KBM-7 (cell line): ENCODE data around the gene NPAS1.
"Not testable (repeated sequence)": the region's sequence is repeated elsewhere in the genome, so short reads cannot be mapped to it uniquely, and the experiment has no call there.

ENCODE experiments used
- DNase-seq: peaks from one replicate; pipeline ENCODE4 v3.0.0-alpha.2; 2015
- in situ Hi-C: fragments of 300-500 bp; cut with MboI; formaldehyde crosslinking; loops from 2 replicates; pipeline ENCODE4 v1.14.3; 2020; ENCODE audit warnings: low sequenced_read_pairs, low pct_unique_long_range_greater_than_20kb, mixed read lengths

NPAS1 gene

GRCh38 chr19:47005164-47005641 lies 14.4 kb upstream of the NPAS1 start:
- no peak for DNase-seq
- in situ Hi-C loops, result no loop called here

- in situ Hi-C loops, result no loop called here
- DNase-seq, result peak; percentile 25
Measured at GRCh38 chr19:47005873-47006272, 13.8 kb upstream of the NPAS1 start.

DNA sequence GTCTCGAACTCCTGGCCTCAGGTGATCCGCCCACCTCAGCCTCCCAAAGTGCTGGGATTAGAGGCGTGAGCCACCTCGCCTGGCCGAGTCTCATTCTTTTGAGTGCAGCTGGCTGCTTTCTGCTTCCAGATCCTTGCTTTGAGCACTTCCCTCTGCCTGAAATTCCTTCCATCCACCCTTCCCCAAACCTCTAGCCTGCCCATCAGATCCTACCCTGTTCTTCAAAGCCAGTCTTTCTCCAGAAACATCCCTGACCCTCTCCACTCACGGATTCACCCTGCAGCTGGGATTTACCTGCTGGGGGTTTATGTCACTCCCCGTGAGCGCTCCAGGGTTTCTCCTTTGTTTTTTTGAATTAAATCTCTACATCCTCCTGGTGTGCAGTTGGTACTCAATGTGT lies 13.1 kb upstream of the NPAS1 start:
- DNase-seq, result no peak
- in situ Hi-C loops, result no loop called here

DNA sequence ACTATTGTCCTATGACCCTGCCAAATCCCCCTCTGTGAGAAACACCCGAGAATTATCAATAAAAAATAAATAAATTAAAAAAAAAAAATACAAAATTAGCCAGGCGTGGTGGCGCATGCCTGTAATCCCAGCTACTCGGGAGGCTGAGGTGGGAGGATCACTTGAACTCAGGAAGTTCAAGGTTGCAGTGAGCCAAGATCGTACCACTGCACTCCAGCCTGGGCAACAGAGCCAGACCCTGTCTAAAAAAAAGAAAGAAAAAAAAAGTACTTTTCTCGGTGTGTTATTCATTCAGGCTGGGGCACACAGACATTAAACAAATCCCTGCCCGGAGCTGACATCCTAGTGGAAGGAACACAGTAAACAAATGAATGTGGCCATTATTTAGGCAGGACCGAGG lies 9.1 kb upstream of the NPAS1 start:
- DNase-seq, in situ Hi-C loops: not testable (repeated sequence)

DNA sequence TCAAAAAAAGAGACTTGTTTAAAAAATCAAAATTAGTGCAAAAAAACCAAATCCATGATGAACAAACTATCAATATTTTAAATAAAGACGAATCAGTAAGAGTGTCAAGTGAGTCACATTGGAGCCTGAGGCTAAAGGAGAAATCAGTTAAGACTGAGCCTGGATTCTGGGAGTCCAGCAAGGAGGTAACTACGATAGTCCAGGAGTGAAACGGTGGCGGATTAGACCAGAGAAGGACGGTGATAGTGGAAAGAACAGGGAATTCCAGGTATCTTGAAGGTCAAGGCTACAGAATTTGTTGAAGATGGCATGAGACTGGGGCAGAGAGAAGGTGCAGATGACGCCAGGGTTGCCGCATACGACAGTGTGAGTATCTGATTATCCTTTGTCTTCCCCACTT lies 7.0 kb upstream of the NPAS1 start:
- in situ Hi-C loops, result no loop called here
- DNase-seq, result no peak

- DNase-seq, result peak; percentile 85
- in situ Hi-C loops, result no loop called here
Measured at GRCh38 chr19:47013041-47013517, 6.6 kb upstream of the NPAS1 start.

GRCh38 chr19:47018923-47019322 lies 714 bp upstream of the NPAS1 start:
- DNase-seq, result no peak
- in situ Hi-C loops, result no loop called here

- peak; percentile 17 for DNase-seq
- in situ Hi-C loops, result no loop called here
Measured at GRCh38 chr19:47020132-47020805, 632 bp downstream of the NPAS1 start.

- no peak for DNase-seq
- in situ Hi-C loops, result no loop called here
Measured at GRCh38 chr19:47020992-47021496, 1.4 kb downstream of the NPAS1 start.

DNA sequence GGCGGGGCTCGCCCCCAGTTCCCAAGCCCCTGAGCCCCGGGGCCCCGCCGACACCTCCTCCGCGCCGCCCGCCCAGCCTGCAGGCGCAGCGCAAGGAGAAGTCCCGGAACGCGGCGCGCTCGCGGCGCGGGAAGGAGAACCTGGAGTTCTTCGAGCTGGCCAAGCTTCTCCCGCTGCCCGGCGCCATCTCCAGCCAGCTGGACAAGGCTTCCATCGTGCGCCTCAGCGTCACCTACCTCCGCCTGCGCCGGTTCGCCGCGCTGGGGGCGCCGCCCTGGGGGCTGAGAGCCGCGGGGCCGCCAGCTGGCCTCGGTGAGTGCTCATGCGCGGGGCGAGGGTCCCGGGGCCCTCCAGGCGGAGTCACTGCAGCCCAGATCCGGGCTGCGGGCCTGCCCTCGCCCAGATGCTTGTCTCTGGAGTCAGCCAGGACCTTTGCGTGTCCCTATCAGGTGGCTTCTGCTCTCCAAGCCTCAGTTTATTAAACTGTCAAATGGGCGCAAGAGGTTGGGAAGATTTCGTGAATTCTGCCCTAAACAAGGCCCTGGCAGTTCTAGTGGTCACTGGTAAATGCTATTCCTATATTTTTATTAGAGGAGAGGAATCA lies 2.0 kb downstream of the NPAS1 start:
- in situ Hi-C loops, result no loop called here
- DNase-seq, result no peak

GRCh38 chr19:47022140-47022536 lies 2.5 kb downstream of the NPAS1 start:
- no peak for DNase-seq
- in situ Hi-C loops, result no loop called here

DNA sequence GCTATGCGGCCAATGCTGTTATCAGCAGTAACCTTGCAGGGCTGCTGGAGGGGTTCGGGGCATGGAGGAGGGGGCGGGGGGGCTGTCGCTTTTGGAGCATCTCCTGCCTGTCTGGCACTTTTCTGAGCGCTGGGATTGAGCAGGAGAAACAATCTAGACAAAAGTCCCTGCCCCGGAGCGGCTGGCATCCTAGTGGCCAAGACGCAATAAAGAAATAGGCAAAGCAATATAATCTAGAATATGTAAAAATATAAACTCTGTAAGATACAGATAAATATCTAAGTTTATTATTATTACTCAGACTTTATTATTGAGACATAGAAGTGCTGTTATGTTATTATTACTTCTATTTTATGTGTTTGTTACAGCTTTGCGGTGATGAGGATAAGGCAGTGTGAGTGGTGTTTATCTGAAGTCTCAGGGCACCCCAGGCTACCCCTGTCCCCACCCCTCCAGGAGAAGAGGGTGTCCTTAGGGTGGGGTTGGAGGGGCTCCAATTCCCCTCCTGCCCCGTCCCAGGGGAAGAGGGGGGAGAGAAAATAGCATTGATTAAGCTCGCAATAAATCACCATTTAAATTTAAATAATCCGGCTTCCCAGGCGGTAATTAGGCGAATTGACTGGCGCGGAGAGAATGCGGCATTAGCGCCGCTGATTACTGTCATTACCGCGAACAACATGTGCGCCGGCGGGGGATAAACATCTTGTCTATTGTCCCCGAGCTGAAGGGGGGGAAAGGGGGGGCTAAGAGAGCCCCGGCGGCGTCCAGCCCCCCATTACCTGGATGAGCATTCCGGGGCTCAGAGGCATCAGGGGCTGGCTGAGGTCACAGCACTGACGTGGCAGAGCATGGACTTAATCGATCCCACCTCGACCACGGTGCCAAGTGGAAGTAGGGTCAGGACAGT lies 3.2 kb downstream of the NPAS1 start:
- in situ Hi-C loops, result no loop called here
- no peak for DNase-seq

DNA sequence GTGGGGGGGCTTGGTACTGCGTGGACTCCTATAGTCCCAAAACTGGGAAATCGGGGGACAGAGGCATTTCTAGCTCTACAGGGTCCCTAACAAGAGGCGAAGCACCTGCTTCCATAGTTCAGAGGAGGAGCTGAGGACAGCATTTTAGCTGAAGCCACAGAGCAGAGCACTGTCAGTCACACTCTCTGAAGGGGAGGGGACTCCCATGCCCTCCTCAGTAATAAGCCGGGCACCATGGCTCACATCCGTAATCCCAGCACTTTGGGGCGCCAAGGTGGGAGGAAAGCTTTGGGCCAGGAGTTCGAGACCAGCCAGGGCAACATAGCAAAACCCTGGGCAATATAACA lies 3.8 kb downstream of the NPAS1 start:
- DNase-seq, result no peak
- in situ Hi-C loops, result no loop called here

GRCh38 chr19:47024502-47024901 lies 4.9 kb downstream of the NPAS1 start:
- in situ Hi-C loops, result no loop called here

DNA sequence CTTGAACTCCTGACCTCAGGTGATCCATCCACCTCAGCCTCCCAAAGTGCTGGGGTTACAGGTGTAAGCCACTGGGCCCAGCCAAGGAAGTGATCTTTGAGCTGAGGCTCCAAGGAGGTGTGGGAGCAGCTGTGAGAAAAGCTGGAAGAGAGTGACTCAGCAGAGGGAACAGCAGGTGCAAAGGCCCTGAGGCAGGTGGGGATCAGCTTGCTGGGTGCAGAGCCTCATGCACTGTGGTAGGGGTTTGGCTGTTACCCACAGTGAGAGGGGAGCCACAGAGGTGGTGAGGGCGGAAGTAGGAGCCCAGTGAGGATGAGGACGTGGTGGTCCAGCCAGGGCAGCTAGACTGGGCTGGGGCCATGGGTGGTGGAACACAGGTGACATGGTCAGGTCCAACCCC lies 6.5 kb downstream of the NPAS1 start:
- in situ Hi-C loops, result no loop called here

More at GRCh38 chr19:47024502-47024901, 4.9 kb downstream of the NPAS1 start:
- DNase-seq, result no peak

GRCh38 chr19:47026889-47027288 lies 7.3 kb downstream of the NPAS1 start:
- DNase-seq, result no peak
- in situ Hi-C loops, result no loop called here

More for the DNA sequence above, 6.5 kb downstream of the NPAS1 start:
- no peak for DNase-seq

DNA sequence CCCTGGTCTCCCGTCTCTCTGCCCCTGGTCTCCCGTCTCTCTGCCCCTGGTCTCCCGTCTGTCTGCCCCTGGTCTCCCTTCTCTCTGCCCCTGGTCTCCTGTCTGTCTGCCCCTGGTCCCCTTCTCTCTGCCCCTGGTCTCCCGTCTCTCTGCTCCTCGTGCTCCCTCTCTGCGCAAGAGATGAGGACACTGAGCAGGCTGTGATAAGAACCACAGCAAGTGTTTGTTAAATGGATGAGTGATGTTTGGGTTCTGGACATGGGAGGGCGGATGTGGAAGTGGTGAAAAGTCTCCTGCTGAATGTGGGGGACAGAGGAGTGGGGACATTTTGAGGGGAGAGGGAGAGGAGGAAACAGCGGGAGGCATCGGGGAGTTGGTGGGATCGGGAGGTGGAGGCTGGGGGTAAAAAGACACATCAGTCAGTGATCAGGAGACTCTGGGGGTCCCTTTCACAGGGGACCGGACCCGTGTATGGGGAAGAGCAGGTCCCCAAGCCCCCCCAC lies 8.0 kb downstream of the NPAS1 start:
- in situ Hi-C loops, result no loop called here
- no peak for DNase-seq

- in situ Hi-C loops, result no loop called here
- DNase-seq, result no peak
Measured at GRCh38 chr19:47028195-47028601, 8.6 kb downstream of the NPAS1 start.

- no peak for DNase-seq
- in situ Hi-C loops, result no loop called here
Measured at GRCh38 chr19:47032171-47032811, 12.7 kb downstream of the NPAS1 start.
